Ovary (tissue), 9 donors: ENCODE measurements around the gene THSD4. TPM values are rescaled to one million over a fixed set of nuclear protein-coding genes. Genes with fewer than 3 reads are reported as not detected.

Experiments
- DNase-seq, 5 donors: peaks; one replicate each; pipeline ENCODE4 v3.0.0-alpha.2; 2019 to 2020
- H3K27ac ChIP-seq, 2 donors: fragments of 200-600 bp; one replicate each; pipeline versions ENCODE4 v1.5.1 to v1.8.0; 2019 to 2022
- H3K27me3 ChIP-seq: fragments of 200-600 bp; one replicate; pipeline ENCODE4 v1.8.0; 2022
- H3K36me3 ChIP-seq: fragments of 200-600 bp; sonication (generic); one replicate; pipeline ENCODE4 v1.5.1; 2019
- H3K4me1 ChIP-seq: one replicate; pipeline ENCODE4 v1.8.1; 2013; ENCODE audit warnings: mild to moderate bottlenecking, moderate library complexity; ENCODE audit not compliant: insufficient read depth
- H3K4me3 ChIP-seq: fragments of 200-600 bp; sonication (generic); one replicate; pipeline ENCODE4 v1.5.1; 2017
- H3K9me3 ChIP-seq, 2 donors: fragments of 200-600 bp in 1 of 2; sonication (generic) in 1 of 2; one replicate each; pipeline versions ENCODE4 v1.5.1 to v1.8.1; 2013 to 2019; ENCODE audit warnings: mild to moderate bottlenecking in 1 of 2, moderate library complexity in 1 of 2
- CTCF ChIP-seq, 3 donors: fragments of 450-650 bp in 2 of 3; fragments of 200-600 bp in 1 of 3; IDR thresholded peaks; one replicate each; pipeline versions ENCODE4 v1.5.1 to v1.8.0; 2016 to 2022; ENCODE audit warnings: antibody characterized with exemption in 3 of 3, mild to moderate bottlenecking in 1 of 3
- EP300 ChIP-seq: sonication (generic); formaldehyde crosslinking; IDR thresholded peaks from one replicate; pipeline ENCODE4 v1.6.1; 2017; ENCODE audit warnings: antibody characterized with exemption
- POLR2A ChIP-seq: fragments of 450-650 bp; IDR thresholded peaks from one replicate; pipeline ENCODE4 v1.6.1; 2017; ENCODE audit warnings: antibody characterized with exemption, mild to moderate bottlenecking, moderate library complexity
- WGBS, 3 donors: extraction: QIAGEN DNeasy Blood & Tissue Kit in 1 of 3; methylation state at CpG; one replicate each; pipeline versions ENCODE4 v1.1.5 to v1.1.7; 2013 to 2017; 5-methylcytosine and 5-hydroxymethylcytosine counted together
- intact Hi-C, 4 donors: fragments of 100-400 bp; cut with DNase I; formaldehyde crosslinking; loops; one replicate each; pipeline versions ENCODE4 v1.11.0 to v1.15.1; 2022 to 2023
- polyA plus RNA-seq, 2 donors: library from polyadenylated mRNA; stranded (reverse); fragments of 200-250 nt in 1 of 2; fragments of 350-450 nt in 1 of 2; fragmentation: Illumina TruSeq in 1 of 2; extraction: RNeasy Lipid Tissue Mini Kit (QIAGEN cat#74804) in 1 of 2; gene quantifications; one replicate each; pipeline ENCODE4 v1.2.3, GENCODE V29; 2013 to 2014
- total RNA-seq, 7 donors: library from RNA; depleted of rRNA in 2 of 7; stranded (reverse); fragments of >200 nt in 2 of 7; fragmentation: NEBNext Ultra II Directional in 3 of 7; extraction: Animal tissue kit (Norgen Biotek cat#: 25700) in 3 of 7; gene quantifications; one replicate each; pipeline versions ENCODE4 v1.1.0 to v1.2.4, GENCODE V29; 2016 to 2023
- donor health status: DM: no; HTN: no; CAD: no; lungs with moderate emphysema.
- donor health status: DM: no; HTN: no; CAD: no.
- donor health status: Bipolar disorder and iron deficiency.
- donor health status: DM: yes; HTN: yes; CAD: no.
- donor health status: DM: no; HTN: no; CAD: no.
- donor health status: DM: yes; HTN: yes; CAD: no.

THSD4 gene
- total and polyA plus RNA-seq, 9 donors = 3.2 to 53.4 (median 13.5) TPM

GRCh38 chr15:71515375-71516186, 400.3 kb downstream of the THSD4 start:
- no peaks in the 10 kb centered on the region for H3K27me3 ChIP-seq
- no peak for TF ChIP-seq POLR2A
- no peak for TF ChIP-seq CTCF (IDR thresholded peaks at IDR 0.05)
- no peak for TF ChIP-seq EP300
- peaks cover 2% of the 10 kb centered on the region for H3K4me1 ChIP-seq
- H3K9me3 ChIP-seq = no peaks in the 10 kb centered on the region
- H3K27ac ChIP-seq = no peak overlapping the region
- intact Hi-C loops = no loop called here
- H3K36me3 ChIP-seq = no peaks in the 10 kb centered on the region
- WGBS, 3 donors = 76 to 88% (median 85%) methylated on average over 10 of the region's 10 CpGs
- DNase-seq = no peak
- no peak overlapping the region for H3K4me3 ChIP-seq

GRCh38 chr15:71517751-71518150, 402.5 kb downstream of the THSD4 start:
- Histone ChIP-seq H3K27me3 (no peaks in the 10 kb centered on the region), H3K4me3 (no peak overlapping the region), H3K4me1 (no peaks in the 10 kb centered on the region), H3K36me3 (no peaks in the 10 kb centered on the region), H3K27ac (no peak overlapping the region), H3K9me3 (no peaks in the 10 kb centered on the region)
- intact Hi-C loops = no loop called here
- no peak for TF ChIP-seq POLR2A
- TF ChIP-seq CTCF (IDR thresholded peaks at IDR 0.05) = no peak
- no peak for TF ChIP-seq EP300
- DNase-seq = no peak

GRCh38 chr15:71518661-71519060, 403.4 kb downstream of the THSD4 start:
- intact Hi-C loops = no loop called here
- no peaks in the 10 kb centered on the region for H3K4me1 ChIP-seq
- WGBS, 3 donors = 82 to 91% (median 87%) methylated on average over 2 of the region's 2 CpGs
- no peaks in the 10 kb centered on the region for H3K36me3 ChIP-seq
- no peaks in the 10 kb centered on the region for H3K9me3 ChIP-seq
- no peak for TF ChIP-seq POLR2A
- TF ChIP-seq CTCF (IDR thresholded peaks at IDR 0.05) = no peak
- TF ChIP-seq EP300 = no peak
- DNase-seq = no peak
- H3K27ac ChIP-seq = no peak overlapping the region
- H3K27me3 ChIP-seq = no peaks in the 10 kb centered on the region
- no peak overlapping the region for H3K4me3 ChIP-seq

GRCh38 chr15:71526060-71526820, 411.0 kb downstream of the THSD4 start:
- intact Hi-C loops = no loop called here
- Histone ChIP-seq H3K9me3 (no peaks in the 10 kb centered on the region), H3K4me1 (peaks cover 6% of the 10 kb centered on the region), H3K27me3 (no peaks in the 10 kb centered on the region), H3K27ac (no peak overlapping the region), H3K36me3 (no peaks in the 10 kb centered on the region), H3K4me3 (no peak overlapping the region)
- no peak for TF ChIP-seq CTCF (IDR thresholded peaks at IDR 0.05)
- no peak for TF ChIP-seq POLR2A
- TF ChIP-seq EP300 = no peak
- DNase-seq = no peak
- 0 to 3% (median 2%) methylated on average over 10 of the region's 10 CpGs for WGBS, 3 donors
